Skeletal muscle tissue (tissue), 4 donors: Measurements from ENCODE around the gene DLGAP1. TPM values are rescaled to one million over a fixed set of nuclear protein-coding genes. Genes with fewer than 3 reads are reported as not detected.

Source experiments
- H3K27ac ChIP-seq: one replicate; pipeline ENCODE4 v1.7.0; 2013; ENCODE audit warnings: mild to moderate bottlenecking, low read depth, low read length, inconsistent platforms
- H3K27me3 ChIP-seq, 3 donors: one replicate each; pipeline ENCODE4 v1.7.0; 2013; ENCODE audit warnings: low read length in 3 of 3; ENCODE audit not compliant: control insufficient read depth in 3 of 3, insufficient read depth in 3 of 3
- H3K36me3 ChIP-seq, 3 donors: one replicate each; pipeline ENCODE4 v1.7.0; 2013; ENCODE audit warnings: low read length in 3 of 3; ENCODE audit not compliant: control insufficient read depth in 3 of 3, insufficient read depth in 3 of 3
- H3K4me1 ChIP-seq, 3 donors: one replicate each; pipeline ENCODE4 v1.7.0; 2013; ENCODE audit warnings: low read length in 3 of 3, mild to moderate bottlenecking in 3 of 3; ENCODE audit not compliant: control insufficient read depth in 3 of 3, insufficient read depth in 3 of 3
- H3K4me3 ChIP-seq, 3 donors: one replicate each; pipeline ENCODE4 v1.7.0; 2013; ENCODE audit warnings: low read length in 3 of 3
- H3K9ac ChIP-seq, 3 donors: one replicate each; pipeline ENCODE4 v1.7.0; 2013; ENCODE audit warnings: low read length in 3 of 3, mild to moderate bottlenecking in 3 of 3, moderate library complexity in 2 of 3, low read depth in 1 of 3
- H3K9me3 ChIP-seq, 3 donors: one replicate each; pipeline ENCODE4 v1.7.0; 2013; ENCODE audit warnings: low read length in 3 of 3; ENCODE audit not compliant: control insufficient read depth in 3 of 3
- total RNA-seq: library from RNA; depleted of rRNA; stranded (reverse); fragments of >200 nt; gene quantifications from one replicate; pipeline ENCODE4 v1.2.3, GENCODE V29; 2014
- donor health status: Osteomylitis.

Gene DLGAP1
- total RNA-seq, 1 donor from 2014 or later, result 0.52 TPM

DNA sequence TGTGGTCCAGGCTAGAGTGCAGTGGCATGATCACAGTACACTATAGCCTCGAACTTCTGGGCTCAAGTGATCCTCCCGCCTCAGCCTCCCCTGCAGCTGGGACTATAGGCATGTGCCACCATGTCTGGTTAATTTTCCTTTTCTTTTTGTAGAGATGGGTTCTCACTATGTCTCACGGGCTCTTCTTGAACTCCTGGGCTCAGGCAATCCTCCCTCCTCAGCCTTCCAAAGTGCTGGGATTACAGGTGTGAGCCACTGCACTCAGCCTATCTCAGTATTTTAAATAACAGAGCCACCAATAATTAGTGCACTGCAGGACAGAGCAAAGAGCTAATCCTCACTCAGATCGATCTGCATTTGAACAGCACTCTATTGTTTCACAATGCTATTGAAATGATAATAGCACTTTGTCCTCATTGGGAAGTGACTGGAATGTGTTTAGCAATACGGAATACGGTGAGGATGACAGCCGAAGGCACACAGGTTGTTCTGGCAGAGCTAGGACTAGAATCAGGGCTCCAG, 335.9 kb downstream of the DLGAP1 start:
- Histone ChIP-seq H3K4me1 (no peaks in the 10 kb centered on the region), H3K36me3 (no peaks in the 10 kb centered on the region), H3K27ac (no peak overlapping the region), H3K9ac (no peak overlapping the region), H3K9me3 (no peaks in the 10 kb centered on the region), H3K4me3 (no peak overlapping the region), H3K27me3 (no peaks in the 10 kb centered on the region)

DNA sequence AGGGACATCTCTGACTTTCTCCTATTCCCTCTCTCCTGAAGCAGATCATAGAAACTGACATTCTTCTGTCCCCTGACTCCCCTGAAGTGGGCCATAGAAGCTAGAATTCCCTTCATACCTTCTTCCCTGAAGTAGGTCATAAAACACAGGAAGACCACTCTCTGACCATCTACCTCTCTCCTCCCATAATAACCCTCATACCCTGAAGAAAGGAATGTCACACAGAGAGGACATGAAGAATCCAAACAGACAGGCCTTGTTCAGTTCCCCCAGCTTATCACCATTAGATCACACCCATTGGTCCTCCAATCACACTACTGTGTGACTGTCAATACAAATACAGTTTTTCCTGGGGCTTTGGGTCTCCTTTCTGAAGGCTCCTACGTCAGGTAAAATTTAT, 347.1 kb downstream of the DLGAP1 start:
- Histone ChIP-seq H3K27ac (no peak overlapping the region), H3K27me3 (no peaks in the 10 kb centered on the region)

DNA sequence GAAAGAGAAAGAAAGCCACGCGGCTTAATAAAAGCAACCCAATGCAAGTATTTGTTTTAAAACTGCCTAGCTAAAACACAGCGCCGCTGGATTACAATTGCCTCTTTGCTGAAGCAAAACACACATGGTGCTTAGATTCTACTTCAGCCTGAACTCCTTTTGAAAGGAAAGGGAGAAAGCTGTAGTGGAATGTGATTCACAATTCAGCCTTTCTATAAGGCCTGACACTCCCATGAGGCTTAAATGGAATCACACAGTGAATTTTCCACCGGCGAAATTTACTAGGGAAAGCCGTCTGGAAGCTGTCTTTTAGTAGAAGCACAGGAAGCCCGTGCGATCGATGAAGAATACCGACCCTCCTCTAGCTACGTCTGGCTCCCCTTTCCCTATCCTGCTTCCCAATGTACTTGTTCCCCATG, 348.0 kb downstream of the DLGAP1 start:
- H3K36me3 ChIP-seq, result no peaks in the 10 kb centered on the region
- no peaks in the 10 kb centered on the region for H3K27me3 ChIP-seq
- peak overlapping the region in 1 of 3 donors; percentile 53 for H3K4me3 ChIP-seq
- H3K4me1 ChIP-seq, result no peaks in the 10 kb centered on the region
- H3K9me3 ChIP-seq, result no peaks in the 10 kb centered on the region
- H3K27ac ChIP-seq, result no peak overlapping the region
- H3K9ac ChIP-seq, result no peak overlapping the region

More for the DNA sequence above, 347.1 kb downstream of the DLGAP1 start:
- no peaks in the 10 kb centered on the region for H3K9me3 ChIP-seq
- no peak overlapping the region for H3K9ac ChIP-seq
- no peaks in the 10 kb centered on the region for H3K36me3 ChIP-seq
- no peak overlapping the region for H3K4me3 ChIP-seq
- H3K4me1 ChIP-seq, result no peaks in the 10 kb centered on the region

DNA sequence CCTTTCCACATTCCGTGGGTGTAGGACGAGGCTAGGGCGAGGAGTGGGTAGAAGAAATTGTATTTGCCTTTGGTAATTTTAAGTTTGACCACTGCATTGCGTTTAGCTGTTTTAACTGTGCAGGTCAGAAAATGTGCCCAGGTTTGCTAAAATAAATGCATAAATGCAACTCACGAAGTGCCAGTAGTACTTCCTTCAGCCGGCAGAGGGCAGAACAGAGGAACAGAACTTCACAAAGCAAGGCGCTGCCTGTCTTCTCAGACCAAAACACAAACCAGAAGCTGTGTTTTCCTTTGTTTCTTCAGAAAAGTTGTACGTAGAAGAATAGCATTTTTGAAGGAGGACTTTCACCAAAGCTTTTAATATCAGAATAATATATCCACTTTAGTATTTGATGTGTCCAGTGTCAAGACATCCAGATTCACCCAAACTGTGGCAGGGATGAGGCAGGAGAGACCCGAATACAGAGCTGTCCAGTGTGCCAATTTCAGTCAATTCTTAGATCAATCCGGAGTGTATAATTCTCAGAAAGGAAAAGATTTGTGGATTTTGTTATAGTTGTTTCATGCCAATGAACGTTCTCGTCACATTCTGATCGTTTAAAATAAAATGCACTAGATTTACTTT, 348.6 kb downstream of the DLGAP1 start:
- Histone ChIP-seq H3K27me3 (no peaks in the 10 kb centered on the region), H3K4me3 (peak overlapping the region in 2 of 3 donors; percentile 17 to 53), H3K9me3 (no peaks in the 10 kb centered on the region), H3K4me1 (no peaks in the 10 kb centered on the region), H3K9ac (no peak overlapping the region), H3K36me3 (no peaks in the 10 kb centered on the region), H3K27ac (no peak overlapping the region)

DNA sequence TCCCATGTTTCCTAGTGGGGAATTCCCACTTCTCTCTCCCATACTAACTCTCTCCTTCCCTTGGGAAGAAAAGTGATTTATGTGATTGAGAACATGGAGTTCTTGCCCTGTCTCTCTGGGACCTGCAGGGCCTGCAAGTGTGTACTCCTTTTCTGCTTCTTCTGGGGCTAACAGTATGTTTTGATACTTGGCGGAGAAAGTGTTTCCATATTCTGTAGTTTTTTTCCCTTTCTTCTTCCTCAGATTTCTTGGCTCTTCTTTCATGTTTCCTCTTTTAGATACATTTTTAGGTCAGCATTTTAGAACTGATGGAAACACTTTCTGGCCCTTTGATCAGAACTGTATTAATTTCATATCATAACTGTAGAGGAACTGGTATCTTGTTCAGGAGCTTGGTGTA, 352.2 kb downstream of the DLGAP1 start:
- Histone ChIP-seq H3K4me3 (no peak overlapping the region), H3K27me3 (no peaks in the 10 kb centered on the region), H3K4me1 (no peaks in the 10 kb centered on the region), H3K36me3 (no peaks in the 10 kb centered on the region), H3K9ac (no peak overlapping the region), H3K27ac (no peak overlapping the region), H3K9me3 (no peaks in the 10 kb centered on the region)

DNA sequence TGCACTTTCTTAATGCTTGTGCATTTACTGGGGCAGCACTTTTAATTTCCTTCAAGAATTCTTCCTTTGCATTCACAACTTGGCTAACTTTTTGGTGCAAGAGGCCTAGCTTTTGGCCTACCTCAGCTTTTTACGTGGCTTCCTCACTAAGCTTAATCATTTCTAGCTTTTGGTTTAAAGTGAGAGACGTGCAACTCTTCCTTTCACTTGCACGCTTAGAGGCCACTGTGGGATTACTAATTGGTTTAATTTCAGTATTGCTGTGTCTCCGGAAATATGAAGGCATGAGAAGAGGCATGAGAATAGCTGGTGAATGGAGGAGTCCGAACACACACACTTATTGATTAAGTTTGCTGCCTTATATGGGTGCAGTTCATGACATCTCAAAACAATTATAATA, 354.1 kb downstream of the DLGAP1 start:
- no peak overlapping the region for H3K4me3 ChIP-seq
- no peaks in the 10 kb centered on the region for H3K4me1 ChIP-seq
- no peaks in the 10 kb centered on the region for H3K27me3 ChIP-seq
- no peak overlapping the region for H3K27ac ChIP-seq
- no peak overlapping the region for H3K9ac ChIP-seq
- no peaks in the 10 kb centered on the region for H3K36me3 ChIP-seq
- H3K9me3 ChIP-seq, result no peaks in the 10 kb centered on the region

DNA sequence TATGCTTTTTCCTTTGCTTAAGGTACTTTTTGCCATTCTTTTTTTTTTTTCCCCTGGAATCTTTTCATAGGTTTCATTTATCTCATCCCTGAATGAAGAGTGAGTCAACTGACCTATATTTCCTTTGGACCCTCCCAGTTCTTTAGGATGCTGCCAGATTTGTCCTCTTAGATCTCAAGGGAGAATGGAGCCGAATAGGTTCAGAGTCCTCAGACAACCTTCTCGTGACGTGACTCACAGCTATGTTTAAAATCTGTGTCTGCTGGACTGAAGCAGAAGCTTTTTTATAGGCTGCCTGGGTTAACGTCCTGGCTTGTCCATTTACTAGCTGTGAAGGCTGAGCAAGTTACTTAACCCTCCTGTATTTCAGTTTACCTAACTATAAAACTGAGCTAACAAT, 358.6 kb downstream of the DLGAP1 start:
- H3K36me3 ChIP-seq, result no peaks in the 10 kb centered on the region

DNA sequence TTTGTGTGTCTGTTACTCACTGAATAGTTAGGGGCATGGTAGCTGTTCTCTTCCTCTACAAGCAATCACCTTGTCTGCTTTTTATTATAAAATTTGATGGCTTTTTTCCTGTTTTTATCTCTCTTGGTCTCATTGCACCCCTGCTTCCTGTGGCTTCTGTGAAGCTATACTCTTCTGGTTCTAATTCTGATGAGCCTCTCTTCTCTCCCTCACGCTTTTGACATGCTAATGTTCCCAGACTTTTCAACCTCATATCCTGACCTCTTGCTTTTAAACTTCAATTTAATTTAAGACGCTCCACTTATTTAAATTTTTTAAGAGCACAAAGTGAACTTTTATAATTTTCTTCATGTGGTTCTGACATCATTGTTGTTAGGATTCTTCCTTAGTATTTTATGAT, 361.4 kb downstream of the DLGAP1 start:
- no peaks in the 10 kb centered on the region for H3K4me1 ChIP-seq
- no peak overlapping the region for H3K4me3 ChIP-seq

More for the DNA sequence above, 358.6 kb downstream of the DLGAP1 start:
- H3K9me3 ChIP-seq, result no peaks in the 10 kb centered on the region
- H3K4me3 ChIP-seq, result no peak overlapping the region
- H3K27ac ChIP-seq, result no peak overlapping the region
- no peaks in the 10 kb centered on the region for H3K27me3 ChIP-seq
- H3K9ac ChIP-seq, result no peak overlapping the region
- no peaks in the 10 kb centered on the region for H3K4me1 ChIP-seq

DNA sequence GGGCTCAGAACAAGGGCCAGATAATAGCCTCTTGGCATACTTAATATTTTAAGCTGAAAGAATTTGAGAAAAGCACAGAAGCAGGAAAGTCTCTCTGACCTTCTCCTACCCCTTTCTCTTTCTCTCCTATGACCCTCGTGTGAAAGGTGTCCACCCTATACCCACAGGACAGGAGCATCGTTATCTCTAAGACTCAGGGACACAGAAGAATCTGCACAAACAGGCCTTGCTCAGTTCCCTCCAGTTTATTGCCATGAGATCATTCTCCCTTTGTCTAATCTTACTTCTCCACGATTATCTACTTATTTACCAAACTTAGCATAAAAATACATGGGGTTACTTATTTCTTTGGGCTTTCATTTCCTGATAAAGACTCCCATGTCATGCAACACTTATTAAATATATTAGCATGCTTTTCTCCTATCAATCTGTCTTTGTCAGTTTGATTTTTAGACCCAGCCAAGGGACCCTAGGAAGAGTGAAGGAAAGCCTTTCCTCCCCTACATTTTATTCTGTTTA, 370.7 kb downstream of the DLGAP1 start:
- Histone ChIP-seq H3K9me3 (no peaks in the 10 kb centered on the region), H3K4me3 (no peak overlapping the region), H3K27me3 (peaks cover 0 to 2% (median 0%) of the 10 kb centered on the region in 3 donors), H3K9ac (no peak overlapping the region), H3K36me3 (no peaks in the 10 kb centered on the region), H3K4me1 (no peaks in the 10 kb centered on the region), H3K27ac (no peak overlapping the region)

More for the DNA sequence above, 361.4 kb downstream of the DLGAP1 start:
- no peak overlapping the region for H3K9ac ChIP-seq
- H3K27ac ChIP-seq, result no peak overlapping the region
- no peaks in the 10 kb centered on the region for H3K27me3 ChIP-seq
- no peaks in the 10 kb centered on the region for H3K9me3 ChIP-seq
- H3K36me3 ChIP-seq, result no peaks in the 10 kb centered on the region

DNA sequence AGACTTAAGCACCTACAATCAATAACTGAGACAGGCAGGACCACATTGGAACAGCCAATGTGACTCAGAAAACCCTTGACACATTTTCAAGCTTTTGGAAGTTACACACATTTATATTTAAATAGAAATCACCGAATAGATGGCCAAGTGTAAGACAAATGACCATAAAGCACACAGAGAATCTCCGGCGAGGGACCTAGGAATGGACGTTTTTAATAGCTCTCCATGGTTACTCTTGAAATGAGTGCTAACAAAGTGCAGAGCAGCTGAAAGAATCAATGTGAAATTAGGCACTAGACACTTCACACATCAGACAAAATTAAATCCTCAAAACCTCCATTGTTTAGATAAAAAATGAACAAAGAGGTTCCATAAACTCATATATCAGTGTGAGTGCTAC, 376.9 kb downstream of the DLGAP1 start:
- Histone ChIP-seq H3K9ac (no peak overlapping the region), H3K4me3 (no peak overlapping the region), H3K36me3 (no peaks in the 10 kb centered on the region), H3K9me3 (no peaks in the 10 kb centered on the region), H3K4me1 (no peaks in the 10 kb centered on the region), H3K27ac (no peak overlapping the region), H3K27me3 (no peaks in the 10 kb centered on the region)
